ENCODE results near the gene NRL.
"Not testable (repeated sequence)": the region's sequence is repeated elsewhere in the genome, so short reads cannot be mapped to it uniquely, and the experiment has no call there.

Gene NRL

DNA sequence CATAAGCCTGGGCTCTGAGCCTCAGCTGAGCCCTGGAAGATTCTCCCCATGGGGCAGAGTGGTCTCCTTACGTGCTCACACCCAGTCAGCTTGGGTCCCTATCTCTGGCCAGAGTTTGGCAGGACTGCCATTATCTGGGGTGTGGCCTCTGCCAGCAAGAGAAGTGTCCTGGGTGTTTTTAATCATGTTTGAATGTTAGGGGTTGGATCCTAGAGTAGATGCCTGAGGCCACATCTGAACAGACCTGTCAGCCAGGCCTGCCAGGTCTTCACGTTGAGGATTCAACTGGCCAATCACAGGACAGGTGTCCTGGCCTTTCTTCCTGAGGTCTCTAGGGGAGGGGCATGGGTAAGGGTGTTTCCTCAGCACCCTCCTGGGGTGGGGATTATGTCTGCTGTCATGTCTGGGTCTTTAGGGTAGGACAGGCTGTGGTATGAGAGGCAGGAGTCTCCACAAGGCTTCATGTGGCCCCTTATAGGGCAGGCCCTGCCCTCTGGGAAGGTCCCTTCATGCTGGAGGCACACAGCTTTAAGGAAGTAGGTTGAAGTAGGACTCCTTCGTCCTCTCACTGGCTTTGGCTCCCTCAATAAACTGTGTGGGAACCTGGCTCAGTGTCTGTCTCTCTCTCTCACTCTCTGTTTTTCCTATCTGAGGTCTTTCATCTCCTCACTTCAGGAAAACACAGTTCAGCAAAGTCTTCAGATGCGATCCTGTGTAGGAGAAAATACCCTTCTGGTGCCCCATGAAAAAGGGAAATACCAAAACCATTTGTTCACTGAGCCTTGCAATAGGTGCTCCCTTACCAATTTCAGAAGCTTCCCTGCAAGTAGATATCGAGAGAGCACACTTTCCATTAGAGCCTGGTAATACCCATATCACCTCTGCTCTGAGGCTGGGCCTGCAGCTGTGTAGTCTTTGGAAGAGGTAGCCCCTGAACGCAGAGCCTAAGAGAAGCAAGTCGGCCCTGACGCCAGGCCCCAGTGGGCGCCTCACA, 9.0 kb upstream of the NRL start:
- DNase-seq: no peak

DNA sequence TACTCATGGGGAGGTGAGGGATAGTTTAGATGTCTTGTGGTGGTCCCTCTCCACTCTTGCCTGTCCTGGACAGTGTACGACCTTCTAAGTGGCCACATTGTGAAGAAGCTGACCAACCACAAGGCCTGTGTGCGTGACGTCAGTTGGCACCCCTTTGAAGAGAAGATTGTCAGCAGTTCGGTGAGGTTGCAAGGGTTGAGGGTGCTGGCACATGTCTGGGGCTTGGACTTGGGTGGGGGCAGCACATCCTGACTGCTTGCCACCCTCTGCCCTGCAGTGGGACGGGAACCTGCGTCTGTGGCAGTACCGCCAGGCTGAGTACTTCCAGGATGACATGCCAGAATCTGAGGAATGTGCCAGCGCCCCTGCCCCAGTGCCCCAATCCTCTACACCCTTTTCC, 8.1 kb upstream of the NRL start:
- no peak for DNase-seq

DNA sequence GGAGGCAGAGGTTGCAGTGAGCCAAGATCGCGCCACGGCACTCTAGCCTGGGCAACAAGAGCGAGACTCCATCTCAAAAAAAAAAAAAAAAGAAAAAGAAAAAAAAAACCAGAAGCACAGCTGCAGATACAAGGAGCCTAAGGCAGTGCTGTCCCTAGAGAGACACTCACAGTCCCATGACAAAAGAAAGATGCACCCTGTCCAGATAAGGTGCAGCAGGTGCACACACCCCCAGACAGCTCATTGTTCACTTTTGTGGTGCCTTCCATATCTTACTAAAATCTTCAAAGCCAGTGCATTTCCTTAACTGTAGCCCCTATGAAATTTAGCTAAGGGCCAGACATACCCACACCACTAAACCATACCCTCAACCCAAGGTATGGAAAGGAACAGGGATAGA, 7.7 kb upstream of the NRL start:
- no peak for DNase-seq

DNA sequence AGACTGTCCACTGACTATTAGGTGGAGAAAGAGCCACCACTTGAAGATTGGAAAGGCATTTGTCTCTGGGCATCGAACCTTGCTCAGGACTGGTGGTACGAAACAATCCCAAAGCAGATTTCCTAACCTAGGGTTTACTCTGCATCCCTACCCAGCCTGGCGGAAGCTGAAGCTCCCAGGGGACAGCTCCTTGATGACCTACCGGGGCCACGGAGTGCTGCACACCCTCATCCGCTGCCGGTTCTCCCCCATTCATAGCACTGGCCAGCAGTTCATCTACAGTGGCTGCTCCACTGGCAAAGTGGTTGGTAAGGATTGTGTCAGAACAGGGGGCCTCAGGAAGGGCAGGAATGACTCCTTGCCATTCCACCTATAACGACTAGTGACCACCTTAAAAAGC, 6.5 kb upstream of the NRL start:
- DNase-seq: no peak

DNA sequence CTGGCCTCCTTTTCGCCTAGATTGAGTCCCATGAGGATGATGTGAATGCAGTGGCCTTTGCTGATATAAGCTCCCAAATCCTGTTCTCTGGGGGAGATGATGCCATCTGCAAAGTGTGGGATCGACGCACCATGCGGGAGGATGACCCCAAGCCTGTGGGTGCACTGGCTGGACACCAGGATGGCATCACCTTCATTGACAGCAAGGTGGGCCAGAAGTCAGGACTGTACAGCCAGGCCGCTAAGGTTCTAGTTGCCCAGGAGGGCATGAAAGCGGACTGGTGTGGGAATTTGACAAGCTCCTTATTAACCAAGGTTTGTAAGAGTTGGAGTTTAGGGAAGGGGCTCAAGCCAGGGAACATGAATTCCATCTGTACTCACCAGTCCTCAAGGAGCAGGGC, 4.9 kb upstream of the NRL start:
- no peak for DNase-seq

DNA sequence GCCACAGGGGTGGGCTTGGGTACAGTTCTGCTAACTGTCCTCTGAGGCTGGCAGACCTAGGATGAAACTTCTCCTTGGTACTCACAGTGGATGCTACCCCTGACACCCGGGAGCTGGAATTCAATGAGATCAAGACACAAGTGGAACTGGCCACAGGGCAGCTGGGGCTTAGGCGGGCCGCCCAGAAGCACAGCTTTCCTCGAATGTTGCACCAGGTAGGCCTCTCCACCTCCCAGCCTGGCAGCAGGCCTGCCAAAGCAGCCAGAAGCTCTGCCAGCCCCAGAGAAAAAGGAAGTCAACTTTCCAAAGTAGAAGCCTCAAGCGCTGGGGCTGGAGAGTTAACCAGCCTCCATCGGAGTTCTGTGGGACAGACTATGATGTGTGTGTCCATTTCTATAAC, 2.4 kb upstream of the NRL start:
- DNase-seq: no peak

DNA sequence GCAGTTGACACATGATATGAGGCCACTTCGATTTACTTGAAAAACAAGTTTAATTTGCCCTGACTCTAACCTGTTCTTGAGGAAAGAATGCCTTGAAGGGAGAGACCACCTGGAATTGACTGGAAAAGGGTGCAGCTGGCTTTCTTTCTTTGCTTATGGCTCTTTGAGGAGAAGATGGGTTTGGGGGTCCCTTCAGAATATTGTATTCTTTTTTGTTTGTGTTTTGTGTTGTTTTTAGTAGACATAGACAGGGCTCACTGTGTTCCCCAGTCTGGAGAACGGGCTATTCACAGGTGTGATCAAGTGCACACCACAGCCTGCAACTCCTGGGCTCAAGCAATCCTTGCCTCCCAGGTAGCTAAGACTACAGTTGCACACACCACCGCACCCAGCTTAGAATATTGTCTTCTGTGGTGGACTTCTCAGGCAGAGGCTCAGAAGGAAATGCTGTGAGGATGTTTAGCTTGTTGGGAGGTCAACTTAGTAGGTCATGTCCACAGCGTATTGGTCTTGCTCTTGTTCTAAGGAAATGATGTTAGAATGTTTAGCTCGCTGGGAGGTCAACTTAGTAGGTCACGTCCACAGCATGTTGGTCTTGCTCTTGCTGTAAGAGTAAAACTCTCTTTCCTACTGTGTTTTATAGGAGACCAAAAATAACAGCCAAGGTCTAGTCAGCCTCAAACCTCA, 1.5 kb upstream of the NRL start:
- no peak for DNase-seq

DNA sequence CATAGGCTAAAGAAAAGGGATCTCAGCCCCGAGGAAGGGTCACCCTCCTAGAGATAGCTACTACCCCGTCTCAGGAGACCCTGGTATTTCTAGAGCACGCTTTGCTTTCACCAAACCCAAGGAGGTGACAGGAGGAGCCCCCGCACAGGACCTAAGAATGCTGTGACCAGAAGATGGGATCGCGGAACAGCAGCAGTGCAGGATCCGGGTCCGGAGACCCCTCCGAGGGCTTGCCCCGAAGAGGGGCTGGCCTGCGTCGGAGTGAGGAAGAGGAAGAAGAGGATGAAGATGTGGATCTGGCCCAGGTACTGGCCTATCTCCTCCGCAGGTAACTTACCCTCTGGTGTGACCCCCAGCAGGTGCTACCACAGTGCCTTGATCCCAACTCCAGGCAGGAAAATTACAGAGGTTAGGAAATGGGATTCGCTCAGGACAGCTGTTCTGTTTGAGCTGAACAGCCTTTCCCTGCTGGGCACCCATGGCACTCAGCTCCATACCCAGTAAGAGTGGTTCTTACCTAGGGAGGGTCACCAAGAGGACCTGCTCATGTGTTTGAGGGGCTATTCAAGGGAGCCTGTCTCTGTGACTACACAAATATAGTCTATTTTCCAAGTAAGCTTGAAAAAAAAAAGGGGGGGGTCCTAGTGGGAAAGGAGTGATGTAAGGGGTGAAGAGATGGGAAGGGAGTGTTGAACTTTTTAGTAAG, 826 bp upstream of the NRL start:
- no peak for DNase-seq

DNA sequence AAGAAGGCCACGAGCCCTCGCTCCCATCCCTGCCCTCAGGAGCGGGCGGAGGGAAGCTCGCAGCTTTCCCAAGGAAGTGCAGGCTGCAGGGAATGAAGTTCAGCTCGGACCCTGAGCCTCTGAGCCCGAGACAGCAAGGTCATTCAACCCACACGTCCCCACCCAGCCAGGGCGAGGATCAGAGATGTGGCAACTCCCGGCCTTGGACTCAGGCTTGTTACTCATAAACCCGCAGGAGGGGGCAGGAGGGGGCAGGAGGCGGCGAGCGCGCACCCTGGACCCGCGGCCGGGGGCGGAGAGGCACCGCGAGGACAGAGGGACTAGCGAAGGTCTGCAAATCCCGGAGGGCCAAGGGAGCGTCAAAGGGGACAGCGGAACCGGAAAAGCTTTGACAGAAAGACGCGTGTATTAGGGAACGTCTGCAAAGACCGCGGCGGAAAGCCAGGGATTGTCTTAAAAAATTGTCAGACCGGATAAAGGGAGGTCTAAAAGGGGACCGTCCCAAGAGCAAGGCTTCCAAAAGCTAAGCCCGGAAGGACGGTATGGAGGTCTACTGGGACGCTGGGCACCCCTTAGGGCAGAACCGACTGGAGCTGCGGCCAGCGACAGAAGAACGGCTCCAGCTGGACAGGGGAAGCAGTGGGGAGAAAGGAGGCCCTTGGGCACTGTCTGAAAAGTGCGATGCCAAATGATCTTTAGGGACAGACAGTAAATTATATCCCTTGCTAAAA, 783 bp downstream of the NRL start:
- DNase-seq: peak; percentile 77

DNA sequence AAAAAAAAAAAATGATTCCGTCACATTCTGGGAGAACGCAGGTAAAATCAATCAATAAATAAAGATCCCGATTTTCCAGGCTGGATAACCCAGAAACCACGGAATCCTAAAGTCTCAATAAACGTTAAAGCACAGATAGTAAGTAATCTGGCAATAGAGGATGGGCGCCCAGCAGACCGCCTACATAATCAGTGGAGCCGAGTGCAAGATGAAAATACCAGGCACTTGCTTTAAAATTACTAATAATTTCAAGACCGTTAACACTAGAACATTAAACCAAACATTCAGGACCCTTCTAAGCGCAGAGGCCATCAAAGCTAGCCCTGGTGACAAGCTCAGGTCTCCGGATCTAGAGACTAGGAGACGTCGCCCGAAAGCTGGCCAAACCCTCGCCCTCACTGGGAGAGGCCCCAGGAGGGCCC, 1.4 kb downstream of the NRL start:
- DNase-seq: no peak

DNA sequence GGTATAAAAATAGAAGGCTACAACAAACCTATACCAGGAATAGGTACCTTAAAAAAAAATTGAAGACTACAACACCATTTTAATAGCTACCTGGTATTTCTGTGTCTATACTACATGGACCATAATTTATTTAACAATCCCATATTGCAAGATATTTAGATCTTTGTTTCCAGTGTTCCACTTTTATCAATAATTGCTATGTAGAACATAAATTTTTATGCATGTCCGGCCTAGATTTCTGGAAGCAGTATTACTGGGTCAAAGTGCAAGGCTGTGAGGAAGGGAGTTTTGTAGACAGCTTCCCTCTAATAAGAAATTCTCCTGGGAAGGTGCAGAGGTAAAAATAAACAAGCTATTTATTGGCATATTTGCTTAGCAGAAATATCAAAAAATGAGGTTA, 4.2 kb downstream of the NRL start:
- DNase-seq: no peak

DNA sequence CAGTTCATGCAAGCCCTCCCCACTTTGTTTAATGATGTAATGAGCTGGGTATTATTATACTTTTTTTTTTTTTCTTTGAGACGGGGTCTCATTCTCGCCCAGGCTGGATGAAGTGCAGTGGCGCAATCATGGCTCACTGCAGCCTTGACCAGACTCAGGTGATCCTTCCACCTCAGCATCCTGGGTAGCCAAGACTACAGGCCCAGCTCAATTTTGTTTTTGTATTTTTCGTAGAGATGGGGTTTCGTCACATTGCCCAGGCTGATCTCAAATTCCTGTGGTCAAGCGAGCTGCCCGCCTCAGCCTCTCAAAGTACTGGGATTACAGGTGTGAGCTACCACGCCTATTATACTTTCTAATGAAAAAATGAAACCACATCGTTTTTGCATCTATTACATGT, 4.7 kb downstream of the NRL start:
- no peak for DNase-seq

DNA sequence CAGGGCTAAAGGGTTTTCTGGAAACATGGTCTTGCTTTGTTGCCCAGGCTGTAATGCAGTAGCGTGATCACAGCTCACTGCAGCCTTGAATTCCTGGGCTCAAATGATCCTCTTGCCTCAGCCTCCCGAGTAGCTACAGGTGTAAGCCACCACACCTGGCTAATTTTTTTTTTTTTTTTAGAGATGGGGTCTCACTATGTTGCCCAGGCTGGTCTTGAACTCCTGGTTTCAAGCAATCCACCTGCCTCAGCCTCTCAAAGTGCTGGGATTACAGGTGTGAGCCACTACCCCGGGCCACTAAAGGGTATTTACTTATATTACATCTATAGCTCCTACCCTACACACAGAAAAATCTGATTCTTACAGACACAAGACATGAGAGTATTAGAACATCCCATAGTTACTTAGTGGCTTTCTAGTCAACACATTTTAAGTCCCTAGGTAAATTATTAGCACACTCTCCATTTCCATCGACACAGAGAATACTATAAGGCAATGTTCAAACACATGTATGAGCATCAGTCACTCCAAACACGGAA, 6.3 kb downstream of the NRL start:
- no peak for DNase-seq

DNA sequence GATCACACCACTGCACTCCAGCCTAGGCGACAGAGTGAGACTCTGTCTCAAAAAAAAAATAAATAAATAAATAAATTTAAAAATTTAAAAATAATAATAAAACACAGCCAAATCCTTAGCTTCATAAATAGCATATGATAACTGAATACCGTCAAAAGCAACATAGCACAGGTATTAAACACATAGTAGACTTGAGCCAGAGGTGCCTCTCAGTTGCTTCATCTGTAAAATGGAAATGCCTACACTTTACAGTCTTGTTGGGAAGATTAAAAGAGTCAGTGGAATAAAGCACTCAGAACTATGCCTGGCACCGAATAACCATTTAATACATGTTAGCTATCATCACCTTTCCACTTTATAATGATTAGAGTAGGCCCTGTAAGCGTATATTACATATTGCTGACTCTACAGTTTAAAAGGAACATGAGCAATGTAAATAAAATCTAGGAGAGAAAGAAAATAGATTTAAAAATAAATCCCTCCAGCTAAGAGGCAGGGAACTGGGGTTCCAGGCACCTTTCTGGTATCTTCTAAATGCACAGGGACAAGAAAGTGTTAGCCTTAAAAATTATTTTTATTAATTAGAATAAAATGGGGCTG, 8.0 kb downstream of the NRL start:
- DNase-seq: no peak

DNA sequence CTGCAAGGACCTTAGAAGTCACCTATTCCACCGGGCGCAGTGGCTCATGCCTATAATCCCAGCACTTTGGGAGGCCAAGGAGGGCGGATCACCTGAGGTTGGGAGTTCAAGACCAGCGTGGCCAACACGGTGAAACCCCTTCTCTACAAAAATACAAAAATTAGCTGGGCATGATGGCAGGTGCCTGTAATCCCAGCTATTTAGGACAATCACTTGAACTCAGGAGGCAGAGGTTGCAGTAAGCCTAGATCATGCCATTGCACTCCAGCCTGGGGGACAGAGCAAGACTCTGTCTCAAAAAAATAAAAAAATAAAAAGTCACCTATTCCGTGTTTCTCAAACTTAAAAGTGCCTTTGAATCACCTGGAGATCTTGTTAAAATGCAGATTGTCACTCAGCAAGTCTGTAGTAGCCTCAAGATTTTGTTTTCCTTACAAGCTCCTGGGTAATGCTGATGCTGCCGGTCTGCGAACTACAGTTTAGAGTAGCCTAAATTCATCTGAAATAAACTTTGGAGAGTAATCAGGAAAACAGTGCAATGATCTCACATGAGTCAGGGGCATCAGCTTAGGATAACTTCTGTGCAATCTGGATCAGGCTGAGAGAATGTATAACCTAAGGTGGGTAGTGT, 9.0 kb downstream of the NRL start:
- not testable (repeated sequence) for DNase-seq

DNA sequence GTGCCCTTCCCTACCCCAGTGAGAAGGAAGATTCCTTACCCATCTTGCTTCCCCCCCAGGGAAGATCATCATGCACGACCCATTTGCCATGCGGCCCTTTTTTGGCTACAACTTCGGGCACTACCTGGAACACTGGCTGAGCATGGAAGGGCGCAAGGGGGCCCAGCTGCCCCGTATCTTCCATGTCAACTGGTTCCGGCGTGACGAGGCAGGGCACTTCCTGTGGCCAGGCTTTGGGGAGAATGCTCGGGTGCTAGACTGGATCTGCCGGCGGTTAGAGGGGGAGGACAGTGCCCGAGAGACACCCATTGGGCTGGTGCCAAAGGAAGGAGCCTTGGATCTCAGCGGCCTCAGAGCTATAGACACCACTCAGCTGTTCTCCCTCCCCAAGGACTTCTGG, 11.3 kb downstream of the NRL start:
- DNase-seq: no peak

DNA sequence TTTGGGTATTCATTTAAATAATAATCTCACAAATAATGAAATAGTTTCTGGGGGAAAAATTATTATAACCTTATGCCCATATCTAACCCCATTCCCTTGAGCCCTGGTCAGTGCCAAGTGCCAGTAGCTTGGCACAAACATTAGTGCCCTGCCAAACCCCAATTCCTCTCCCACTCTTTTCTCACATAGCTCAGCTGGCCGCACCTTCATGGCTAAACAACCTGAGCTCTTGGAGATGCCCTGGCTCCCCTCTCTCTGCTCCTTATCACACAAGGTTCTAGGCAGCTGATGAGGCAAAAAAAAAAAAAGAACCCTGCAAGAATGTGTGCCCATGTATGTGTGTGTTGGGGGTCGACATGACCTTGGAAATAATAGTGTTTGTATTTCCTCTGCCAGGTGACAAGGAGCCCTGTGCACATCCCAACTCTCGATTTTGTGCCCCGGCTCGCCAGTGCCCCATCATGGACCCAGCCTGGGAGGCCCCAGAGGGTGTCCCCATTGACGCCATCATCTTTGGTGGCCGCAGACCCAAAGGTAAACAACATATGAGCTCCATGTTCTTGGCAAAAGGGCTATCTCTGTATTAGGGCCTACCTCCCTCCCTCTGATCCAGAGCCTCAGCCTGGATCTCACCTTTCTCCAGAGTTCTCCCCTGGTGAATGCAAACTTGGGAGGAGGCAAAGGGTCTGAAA, 12.2 kb downstream of the NRL start:
- no peak for DNase-seq

DNA sequence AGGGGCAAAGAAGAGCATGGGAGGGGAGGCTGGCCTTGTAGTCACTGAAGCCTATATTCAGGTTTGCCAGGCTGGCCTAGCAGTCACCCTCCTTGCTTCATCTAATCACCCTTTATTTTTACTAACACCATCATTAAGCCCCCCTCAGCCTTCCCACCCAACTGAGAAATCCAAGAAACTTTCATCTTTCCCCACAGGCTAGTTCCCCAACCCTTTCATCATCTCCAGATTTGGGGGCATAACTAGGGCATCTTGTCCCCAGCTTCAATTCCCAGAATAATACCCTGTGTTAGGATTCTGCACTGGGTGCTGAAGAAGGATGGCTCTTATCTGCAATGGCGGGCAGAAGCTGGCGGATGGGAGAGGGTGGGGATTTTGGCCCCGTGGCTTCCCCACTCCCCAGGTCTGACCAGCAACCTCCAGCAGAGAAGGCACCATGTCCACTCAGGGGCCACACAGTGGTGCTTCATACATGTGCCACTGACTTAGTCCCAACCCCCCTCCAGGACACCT, 13.7 kb downstream of the NRL start:
- DNase-seq: no peak

DNA sequence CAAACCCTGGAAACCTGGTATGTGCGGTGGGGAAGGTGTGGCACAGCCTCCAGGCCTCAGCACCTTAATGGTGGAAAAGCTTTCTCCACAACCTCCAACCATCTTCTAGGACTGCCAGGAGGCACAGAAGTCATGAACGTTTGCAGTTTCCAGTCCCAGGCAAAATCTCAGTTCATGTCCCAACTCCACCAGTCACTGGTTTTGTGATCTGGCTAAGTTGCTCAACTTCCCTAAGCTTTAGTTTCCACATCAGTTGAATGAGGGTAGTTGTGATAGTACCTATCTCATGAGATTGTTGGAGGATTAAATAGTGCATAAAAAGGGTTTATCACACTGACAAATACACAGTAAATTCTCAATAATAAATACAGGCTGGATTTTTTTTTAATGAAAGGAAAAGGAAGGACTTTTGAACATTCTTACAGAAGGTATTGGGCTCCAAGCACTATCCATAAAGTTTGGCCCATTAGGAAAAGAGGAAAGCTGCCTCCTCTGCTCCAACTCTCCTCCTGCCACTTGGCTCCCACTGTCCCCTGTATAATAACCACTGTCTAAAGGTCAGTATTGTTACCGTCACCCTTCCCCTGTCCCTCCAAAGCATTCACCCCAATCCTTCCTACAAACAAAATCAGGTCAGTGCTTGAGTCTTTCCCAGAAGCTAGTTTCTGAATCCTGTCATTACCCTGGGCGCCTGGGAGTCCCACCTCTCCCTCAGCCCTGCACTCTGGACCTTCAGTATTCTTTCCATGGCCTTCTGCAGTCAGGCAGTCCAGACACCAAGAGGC, 14.4 kb downstream of the NRL start:
- no peak for DNase-seq

Data from CD4-positive, alpha-beta T cell treated with Interleukin-17A for 4 hours (primary cell).